ENCODE measurements around the gene ARMC9. TPM values are rescaled to one million over a fixed set of nuclear protein-coding genes. Genes with fewer than 3 reads are reported as not detected.

The ARMC9 gene
- total and polyA plus RNA-seq, 8 donors = 4.5 to 114 (median 11.0) TPM

DNA sequence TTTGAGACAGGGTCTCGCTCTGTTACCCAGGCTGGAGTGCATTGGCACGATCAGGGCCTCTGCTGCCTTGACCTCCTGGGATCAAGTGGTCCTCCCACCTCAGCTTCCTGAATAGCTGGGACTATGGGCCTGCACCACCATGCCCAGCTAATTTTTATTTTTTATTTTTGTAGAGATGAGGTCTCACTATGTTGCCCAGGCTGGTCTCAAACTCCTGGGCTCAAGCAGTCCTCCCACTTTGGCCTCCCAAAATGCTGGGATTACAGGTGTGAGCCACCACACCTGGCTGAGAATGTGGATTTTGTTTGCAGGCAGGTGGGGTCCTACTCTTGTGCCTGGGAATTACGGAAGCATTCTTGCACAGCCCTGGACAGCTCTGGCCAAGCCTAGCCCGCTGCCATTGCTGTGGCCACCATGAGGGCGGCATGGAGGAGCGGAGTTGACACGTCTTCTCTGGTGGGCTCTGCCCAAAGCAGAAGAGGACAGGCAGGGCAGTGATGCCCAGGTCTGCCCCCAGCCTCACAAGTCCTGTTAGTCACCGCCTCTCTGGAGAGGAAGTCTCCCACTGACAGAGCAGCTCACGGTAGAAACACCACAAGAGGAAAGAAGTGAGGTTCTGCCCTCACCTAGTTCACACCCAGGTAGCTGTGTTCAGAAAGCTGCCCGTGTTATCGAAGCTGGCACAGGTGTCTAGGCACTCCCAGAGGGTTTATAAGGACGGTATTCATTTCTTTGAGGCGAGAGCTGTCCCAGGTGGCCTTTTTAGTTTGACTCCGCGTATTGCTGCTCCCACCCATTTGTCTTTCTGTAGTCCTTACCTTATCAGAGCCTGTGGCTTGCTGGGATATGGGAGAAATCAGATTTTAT lies 46.2 kb downstream of the ARMC9 start:
- peak in 1 of 2 donors; percentile 49 for DNase-seq
- H3K27ac ChIP-seq = peak overlapping the region; percentile 6 to 65 (median 51)
- 57 to 71% (median 65%) methylated on average over 15 of the region's 15 CpGs for WGBS, 5 donors

DNA sequence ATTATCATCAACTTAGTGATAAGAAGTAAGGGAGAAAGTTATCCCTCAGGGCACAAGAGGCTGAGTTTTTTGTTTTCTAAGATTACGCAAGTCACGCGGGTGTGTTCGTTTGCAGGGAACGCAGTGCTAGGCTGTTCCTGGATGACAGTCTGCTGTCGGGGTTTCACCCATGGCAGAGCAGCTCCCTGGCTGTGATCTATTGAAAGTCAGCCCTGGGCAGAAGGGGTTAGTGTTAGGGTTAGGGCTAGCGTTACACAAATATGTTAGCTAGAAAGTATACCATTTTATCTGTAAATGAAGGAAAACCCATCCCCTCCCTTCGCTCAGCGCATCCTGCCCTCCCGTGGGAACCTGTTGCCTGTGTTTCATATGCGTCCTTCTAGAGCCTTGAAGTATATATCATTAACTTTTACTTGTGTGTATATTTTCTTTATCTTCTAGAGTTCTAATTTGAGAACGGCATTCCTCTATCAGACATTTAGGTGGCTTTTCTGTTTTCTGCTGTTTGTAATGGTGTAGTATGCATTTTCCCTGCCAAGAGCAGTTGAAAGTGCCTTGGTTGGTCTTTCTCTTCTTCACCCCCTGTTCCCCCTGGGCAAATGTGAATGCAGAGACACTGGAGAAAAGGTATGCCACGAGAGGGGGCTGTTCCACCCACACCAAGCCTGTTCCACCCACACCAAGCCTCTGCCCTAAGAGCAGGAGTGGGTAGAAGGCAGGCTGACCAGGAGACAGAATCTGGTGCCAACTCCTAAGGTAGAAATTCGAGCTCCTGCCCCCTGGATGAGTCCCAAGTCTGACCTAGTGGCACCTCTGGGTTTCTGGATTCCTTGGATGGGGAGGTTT lies 47.0 kb downstream of the ARMC9 start:
- peak overlapping the region in 4 of 5 donors; percentile 41 to 65 (median 49) for H3K27ac ChIP-seq
- 39 to 48% (median 46%) methylated on average over 14 of the region's 14 CpGs for WGBS, 5 donors
- TF ChIP-seq EP300 (IDR thresholded peaks at IDR 0.05) = no peak
- no peak for TF ChIP-seq CTCF (IDR thresholded peaks at IDR 0.05)
- no peak for TF ChIP-seq POLR2AphosphoS5 (IDR thresholded peaks at IDR 0.05)
- H3K27me3 ChIP-seq = no peaks in the 10 kb centered on the region
- intact Hi-C loops (cut with DNase I; ENCODE audit: low total_unique reads) = no loop called here
- no peak overlapping the region for H3K4me3 ChIP-seq
- no peaks in the 10 kb centered on the region for H3K9me3 ChIP-seq
- peaks cover 0 to 35% (median 14%) of the 10 kb centered on the region in 4 donors for H3K36me3 ChIP-seq
- H3K4me1 ChIP-seq = peaks cover 0 to 26% (median 15%) of the 10 kb centered on the region in 4 donors
- DNase-seq = peak; percentile 26 to 40

More for the DNA sequence above, 46.2 kb downstream of the ARMC9 start:
- intact Hi-C loops (cut with DNase I; ENCODE audit: low total_unique reads) = no loop called here
- Histone ChIP-seq H3K4me1 (peaks cover 0 to 23% (median 12%) of the 10 kb centered on the region in 4 donors), H3K9me3 (no peaks in the 10 kb centered on the region), H3K4me3 (no peak overlapping the region), H3K27me3 (no peaks in the 10 kb centered on the region), H3K36me3 (peaks cover 0 to 36% (median 22%) of the 10 kb centered on the region in 4 donors)
- no peak for TF ChIP-seq CTCF (IDR thresholded peaks at IDR 0.05)
- no peak for TF ChIP-seq EP300 (IDR thresholded peaks at IDR 0.05)
- TF ChIP-seq POLR2A (IDR thresholded peaks at IDR 0.05) = no peak
- TF ChIP-seq POLR2AphosphoS5 (IDR thresholded peaks at IDR 0.05) = peak in 2 of 3 donors; percentile 30 to 74

DNA sequence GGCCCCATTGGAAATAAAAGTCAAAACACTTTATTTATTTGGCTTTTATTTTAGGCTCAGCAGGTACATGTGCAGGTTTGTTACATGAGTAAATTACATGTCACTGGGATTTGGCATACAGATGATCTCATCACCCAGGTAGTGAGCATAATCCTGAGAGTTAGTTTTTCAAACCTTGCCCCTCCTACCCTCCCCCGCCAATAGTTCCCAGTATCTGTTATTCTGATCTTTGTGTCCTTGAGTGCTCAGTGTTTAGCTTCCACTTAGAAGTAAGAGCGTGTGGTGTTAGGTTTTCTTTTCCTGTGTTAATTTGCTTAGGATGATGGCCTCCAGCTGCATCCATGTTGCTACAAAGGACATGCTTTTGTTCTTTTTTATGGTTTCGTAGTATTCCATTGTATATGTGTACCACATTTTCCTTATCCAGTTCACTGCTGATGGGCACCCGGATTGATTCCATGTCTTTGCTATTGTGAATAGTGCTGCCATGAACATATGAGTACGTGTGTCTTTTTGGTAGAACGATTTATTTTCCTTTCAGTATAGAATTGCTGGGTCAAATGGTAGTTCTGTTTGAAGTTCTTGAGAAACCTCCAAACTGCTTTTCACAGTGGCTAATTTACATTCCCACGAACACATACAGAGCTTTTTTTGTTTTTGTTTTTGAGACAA lies 47.9 kb downstream of the ARMC9 start:
- Histone ChIP-seq H3K27ac (peak overlapping the region in 1 of 5 donors; percentile 65), H3K4me3 (no peak overlapping the region), H3K4me1 (peaks cover 0 to 31% (median 16%) of the 10 kb centered on the region in 4 donors), H3K36me3 (peaks cover 0 to 35% (median 12%) of the 10 kb centered on the region in 4 donors), H3K9me3 (no peaks in the 10 kb centered on the region), H3K27me3 (no peaks in the 10 kb centered on the region)
- no peak for TF ChIP-seq EP300 (IDR thresholded peaks at IDR 0.05)
- TF ChIP-seq POLR2A (IDR thresholded peaks at IDR 0.05) = no peak
- no peak for TF ChIP-seq POLR2AphosphoS5 (IDR thresholded peaks at IDR 0.05)
- no peak for TF ChIP-seq CTCF (IDR thresholded peaks at IDR 0.05)
- no peak for DNase-seq
- intact Hi-C loops (cut with DNase I; ENCODE audit: low total_unique reads) = no loop called here
- WGBS, 5 donors = 91 to 94% (median 93%) methylated on average over 7 of the region's 7 CpGs

- TF ChIP-seq POLR2A (IDR thresholded peaks at IDR 0.05) (no peak), CTCF (IDR thresholded peaks at IDR 0.05) (no peak)
- WGBS, 5 donors = 75 to 87% (median 81%) methylated on average over 4 to 5 of the region's 5 CpGs
- no peaks in the 10 kb centered on the region for H3K9me3 ChIP-seq
- intact Hi-C loops (cut with DNase I; ENCODE audit: low total_unique reads) = no loop called here
- H3K36me3 ChIP-seq = peaks cover 0 to 53% (median 18%) of the 10 kb centered on the region in 4 donors
- no peak overlapping the region for H3K27ac ChIP-seq
- H3K4me1 ChIP-seq = peaks cover 0 to 23% (median 11%) of the 10 kb centered on the region in 4 donors
- no peaks in the 10 kb centered on the region for H3K27me3 ChIP-seq
- H3K4me3 ChIP-seq = no peak overlapping the region
- no peak for DNase-seq
Measured at GRCh38 chr2:231250146-231250545, 51.7 kb downstream of the ARMC9 start.
